ENCODE results near the gene EIF3I. TPM values are rescaled to one million over a fixed set of nuclear protein-coding genes. Genes with fewer than 3 reads are reported as not detected.

Gene EIF3I
- polyA plus RNA-seq, 1 of the 3 experiments (the other 2 are of a cell fraction), result 479 TPM

DNA sequence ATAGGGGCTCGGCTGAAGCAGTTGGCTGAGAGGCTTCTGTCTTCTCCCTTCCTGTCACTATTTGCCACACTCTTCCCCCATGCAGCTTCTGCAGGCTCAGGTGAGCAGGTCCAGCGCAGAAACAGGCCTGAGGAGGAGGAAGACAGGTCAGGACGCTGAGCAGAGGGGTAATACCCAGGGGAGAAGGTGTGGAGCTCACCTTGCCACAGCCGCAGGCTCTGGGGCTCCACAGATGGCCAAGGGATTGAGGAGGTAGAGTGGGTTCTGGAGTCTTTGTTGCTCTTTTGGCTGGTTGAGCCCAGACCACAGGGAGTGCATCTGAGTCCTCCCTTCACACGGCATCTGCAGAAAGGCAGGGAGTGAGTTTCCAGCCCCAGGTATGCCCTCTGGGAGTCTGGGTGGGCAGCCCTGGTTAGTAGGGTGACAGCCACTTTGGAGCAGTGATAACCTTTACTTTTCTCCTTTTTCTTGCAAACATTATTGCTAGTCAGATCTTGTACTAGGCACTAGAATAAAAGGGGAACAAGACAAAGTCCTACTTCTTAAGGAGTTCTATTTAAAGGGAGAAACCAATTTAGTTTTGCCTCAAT, 9.7 kb downstream of the EIF3I start:
- Histone ChIP-seq H3K9me3 (no peaks in the 10 kb centered on the region), H3K27me3 (ENCODE audit: insufficient read depth) (no peaks in the 10 kb centered on the region), H3K79me2 (ENCODE audit: insufficient read depth) (no peaks in the 10 kb centered on the region), H4K20me1 (ENCODE audit: insufficient read depth) (no peaks in the 10 kb centered on the region), H3K27ac (ENCODE audit: low read depth in 2 of 2, low read length in 1 of 2) (no peak overlapping the region), H3K9me2 (no peaks in the 10 kb centered on the region), H3K36me3 (replicated peaks in 1 of 2; ENCODE audit: control insufficient read depth in 1 of 2, insufficient read depth in 2 of 2, low read length in 1 of 2) (peaks cover 35 to 36% of the 10 kb centered on the region in 2 experiments), H2AFZ (ENCODE audit: low read depth) (no peak overlapping the region), H3K4me3 (ENCODE audit: low read depth in 2 of 2, low read length in 1 of 2) (no peak overlapping the region), H3K4me1 (ENCODE audit: control insufficient read depth in 1 of 2, insufficient read depth in 2 of 2, low read depth in 1 of 2, low read length in 1 of 2) (peaks cover 0 to 12% of the 10 kb centered on the region in 2 experiments; a peak in 1 of 4 replicates), H3K4me2 (no peak overlapping the region), H3K9ac (no peak overlapping the region), H3F3A (replicated peaks; ENCODE audit: insufficient read depth) (peaks cover 26% of the 10 kb centered on the region)
- 82% methylated on average over 5 of the region's 5 CpGs for WGBS (ENCODE audit: low lambda C conversion rate)
- no peak for DNase-seq
- TF ChIP-seq POLR2AphosphoS5 (IDR thresholded peaks at IDR 0.05; ENCODE audit: low read depth, low read length), result peak; percentile 22; the same call in 1 of the 2 replicates
- TF ChIP-seq FOSL2 (IDR thresholded peaks at IDR 0.05; ENCODE audit: borderline replicate concordance, low read depth), result no peak
- CTCF ChIA-PET, result interaction anchor here (0.6 to 1.4 kb wide), 3 partner anchors 9 to 511 kb away, joined by 3 to 5 read pairs (median 4); no protein-coding TSS in a partner anchor
- POLR2A ChIA-PET, result interaction anchor here (0.7 kb wide), 1 partner anchor 10 kb away, joined by 3 read pairs; no protein-coding TSS in a partner anchor

GRCh38 chr1:32232558-32233304, 10.5 kb downstream of the EIF3I start:
- Histone ChIP-seq H3K27me3 (ENCODE audit: insufficient read depth) (no peaks in the 10 kb centered on the region), H3K4me3 (ENCODE audit: low read depth in 2 of 2, low read length in 1 of 2) (no peak overlapping the region), H3K79me2 (ENCODE audit: insufficient read depth) (no peaks in the 10 kb centered on the region), H4K20me1 (ENCODE audit: insufficient read depth) (no peaks in the 10 kb centered on the region), H3K9me3 (no peaks in the 10 kb centered on the region), H2AFZ (ENCODE audit: low read depth) (no peak overlapping the region), H3K9ac (no peak overlapping the region), H3F3A (replicated peaks; ENCODE audit: insufficient read depth) (peaks cover 34% of the 10 kb centered on the region), H3K4me1 (ENCODE audit: control insufficient read depth in 1 of 2, insufficient read depth in 2 of 2, low read depth in 1 of 2, low read length in 1 of 2) (peaks cover 0 to 12% of the 10 kb centered on the region in 2 experiments; a peak in 1 of 4 replicates), H3K27ac (ENCODE audit: low read depth in 2 of 2, low read length in 1 of 2) (no peak overlapping the region), H3K4me2 (no peak overlapping the region), H3K9me2 (no peaks in the 10 kb centered on the region), H3K36me3 (replicated peaks in 1 of 2; ENCODE audit: control insufficient read depth in 1 of 2, insufficient read depth in 2 of 2, low read length in 1 of 2) (peaks cover 30 to 31% of the 10 kb centered on the region in 2 experiments)
- 96% methylated on average over 8 of the region's 8 CpGs for WGBS (ENCODE audit: low lambda C conversion rate)
- no peak for DNase-seq
- CTCF ChIA-PET, result interaction anchor here (0.6 kb wide), 1 partner anchor 17 kb away, joined by 3 read pairs; no protein-coding TSS in a partner anchor
- POLR2A ChIA-PET, result interaction anchor here (0.7 kb wide), 1 partner anchor 10 kb away, joined by 3 read pairs; no protein-coding TSS in a partner anchor
- no peak for TF ChIP-seq EZH2phosphoT487 (IDR thresholded peaks at IDR 0.05; ENCODE audit: borderline replicate concordance, low read depth)
- no peak for TF ChIP-seq TCF12 (IDR thresholded peaks at IDR 0.05)
- TF ChIP-seq NRF1 (IDR thresholded peaks at IDR 0.05; ENCODE audit: low read depth, low read length), result no peak
- no peak for TF ChIP-seq RFX5 (IDR thresholded peaks at IDR 0.05; ENCODE audit: low read length)
- no peak for TF ChIP-seq RXRA (IDR thresholded peaks at IDR 0.05; ENCODE audit: borderline replicate concordance, low read depth)
- no peak for TF ChIP-seq NFIC (IDR thresholded peaks at IDR 0.05; ENCODE audit: borderline replicate concordance)
- TF ChIP-seq, protein P1, sequence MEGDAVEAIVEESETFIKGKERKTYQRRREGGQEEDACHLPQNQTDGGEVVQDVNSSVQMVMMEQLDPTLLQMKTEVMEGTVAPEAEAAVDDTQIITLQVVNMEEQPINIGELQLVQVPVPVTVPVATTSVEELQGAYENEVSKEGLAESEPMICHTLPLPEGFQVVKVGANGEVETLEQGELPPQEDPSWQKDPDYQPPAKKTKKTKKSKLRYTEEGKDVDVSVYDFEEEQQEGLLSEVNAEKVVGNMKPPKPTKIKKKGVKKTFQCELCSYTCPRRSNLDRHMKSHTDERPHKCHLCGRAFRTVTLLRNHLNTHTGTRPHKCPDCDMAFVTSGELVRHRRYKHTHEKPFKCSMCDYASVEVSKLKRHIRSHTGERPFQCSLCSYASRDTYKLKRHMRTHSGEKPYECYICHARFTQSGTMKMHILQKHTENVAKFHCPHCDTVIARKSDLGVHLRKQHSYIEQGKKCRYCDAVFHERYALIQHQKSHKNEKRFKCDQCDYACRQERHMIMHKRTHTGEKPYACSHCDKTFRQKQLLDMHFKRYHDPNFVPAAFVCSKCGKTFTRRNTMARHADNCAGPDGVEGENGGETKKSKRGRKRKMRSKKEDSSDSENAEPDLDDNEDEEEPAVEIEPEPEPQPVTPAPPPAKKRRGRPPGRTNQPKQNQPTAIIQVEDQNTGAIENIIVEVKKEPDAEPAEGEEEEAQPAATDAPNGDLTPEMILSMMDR (IDR thresholded peaks at IDR 0.05), result no peak
- TF ChIP-seq MXI1 (IDR thresholded peaks at IDR 0.05; ENCODE audit: low read depth, low read length), result no peak
- TF ChIP-seq GATA2 (CRISPR knock-in tag; IDR thresholded peaks at IDR 0.05), result no peak
- TF ChIP-seq ELF1 (IDR thresholded peaks at IDR 0.05), result no peak
- no peak for TF ChIP-seq CHD2 (IDR thresholded peaks at IDR 0.05; ENCODE audit: low read length, partially characterized antibody)
- TF ChIP-seq YY1 (IDR thresholded peaks at IDR 0.05; ENCODE audit: low read depth), result no peak
- TF ChIP-seq POLR2AphosphoS5 (IDR thresholded peaks at IDR 0.05; ENCODE audit: low read depth, low read length), result no peak
- no peak for TF ChIP-seq MEF2A (IDR thresholded peaks at IDR 0.05; ENCODE audit: borderline replicate concordance, low read depth)

Data from SK-N-SH (cell line).